DOHH2 (cell line): ENCODE results near the gene WARS2.
A peak's percentile ranks its signal among the peaks of the same experiment; 100 is the strongest.

Experiments
- H3F3A ChIP-seq: fragments of 200-600 bp; sonication (generic), shearing (Covaris generic); 2 replicates; pipeline ENCODE4 v1.6.0; 2016; ENCODE audit warnings: antibody characterized with exemption, mild to moderate bottlenecking; ENCODE audit not compliant: control insufficient read depth, insufficient read depth
- H3K27ac ChIP-seq: fragments of 200-600 bp; sonication (generic); 2 replicates; pipeline ENCODE4 v1.5.1; 2014; ENCODE audit warnings: low read depth, mild to moderate bottlenecking, low read length, moderate library complexity
- H3K27me3 ChIP-seq: fragments of 200-600 bp; sonication (generic); 2 replicates; pipeline ENCODE4 v1.6.1; 2014; ENCODE audit warnings: mild to moderate bottlenecking, low read length, mixed read lengths; ENCODE audit not compliant: control insufficient read depth
- H3K36me3 ChIP-seq: fragments of 200-600 bp; sonication (generic); 2 replicates; pipeline ENCODE4 v1.6.1; 2014; ENCODE audit warnings: mild to moderate bottlenecking, low read length, moderate library complexity, mixed read lengths; ENCODE audit not compliant: control insufficient read depth
- H3K4me1 ChIP-seq: fragments of 200-600 bp; sonication (generic); 2 replicates; pipeline ENCODE4 v1.6.1; 2014; ENCODE audit warnings: mild to moderate bottlenecking, low read length, mixed read lengths; ENCODE audit not compliant: control insufficient read depth
- H3K4me2 ChIP-seq: fragments of 200-600 bp; sonication (generic); 2 replicates; pipeline ENCODE4 v1.6.0; 2014; ENCODE audit warnings: mild to moderate bottlenecking, low read length, moderate library complexity
- H3K4me3 ChIP-seq: fragments of 200-600 bp; sonication (generic); 2 replicates; pipeline ENCODE4 v1.5.1; 2014; ENCODE audit warnings: mild to moderate bottlenecking, low read length, mixed read lengths
- H3K79me2 ChIP-seq: fragments of 200-600 bp; sonication (generic); 2 replicates; pipeline ENCODE4 v1.6.1; 2014; ENCODE audit warnings: mild to moderate bottlenecking, low read length, mixed read lengths; ENCODE audit not compliant: control insufficient read depth
- H3K9me2 ChIP-seq: fragments of 200-600 bp; sonication (generic); replicated peaks from 2 replicates; pipeline ENCODE4 v1.6.1; 2014; ENCODE audit warnings: mild to moderate bottlenecking, low read length, mixed read lengths; ENCODE audit not compliant: control insufficient read depth
- H3K9me3 ChIP-seq: fragments of 200-600 bp; sonication (generic); 2 replicates; pipeline ENCODE4 v1.6.1; 2014; ENCODE audit warnings: antibody characterized with exemption, low read length, mixed read lengths; ENCODE audit not compliant: control insufficient read depth, insufficient read depth
- H4K20me1 ChIP-seq: fragments of 200-600 bp; sonication (generic); 2 replicates; pipeline ENCODE4 v1.6.0; 2014; ENCODE audit warnings: low read depth, mild to moderate bottlenecking, antibody characterized with exemption, low read length, moderate library complexity; ENCODE audit not compliant: control insufficient read depth, insufficient read depth
- EZH2phosphoT487 ChIP-seq: fragments of 200-600 bp; sonication (generic); IDR thresholded peaks from 2 replicates; pipeline ENCODE4 v1.6.1; 2017; ENCODE audit warnings: borderline replicate concordance, mild to moderate bottlenecking, antibody characterized with exemption, low read length, moderate library complexity, mixed read lengths
- TF ChIP-seq, protein P1 (sequence below): fragments of 200-600 bp; sonication (generic); IDR thresholded peaks from one replicate; pipeline ENCODE4 v1.5.1; 2014; ENCODE audit warnings: antibody characterized with exemption, mild to moderate bottlenecking, low read depth, low read length; ENCODE audit not compliant: poor library complexity, severe bottlenecking

The WARS2 gene

DNA sequence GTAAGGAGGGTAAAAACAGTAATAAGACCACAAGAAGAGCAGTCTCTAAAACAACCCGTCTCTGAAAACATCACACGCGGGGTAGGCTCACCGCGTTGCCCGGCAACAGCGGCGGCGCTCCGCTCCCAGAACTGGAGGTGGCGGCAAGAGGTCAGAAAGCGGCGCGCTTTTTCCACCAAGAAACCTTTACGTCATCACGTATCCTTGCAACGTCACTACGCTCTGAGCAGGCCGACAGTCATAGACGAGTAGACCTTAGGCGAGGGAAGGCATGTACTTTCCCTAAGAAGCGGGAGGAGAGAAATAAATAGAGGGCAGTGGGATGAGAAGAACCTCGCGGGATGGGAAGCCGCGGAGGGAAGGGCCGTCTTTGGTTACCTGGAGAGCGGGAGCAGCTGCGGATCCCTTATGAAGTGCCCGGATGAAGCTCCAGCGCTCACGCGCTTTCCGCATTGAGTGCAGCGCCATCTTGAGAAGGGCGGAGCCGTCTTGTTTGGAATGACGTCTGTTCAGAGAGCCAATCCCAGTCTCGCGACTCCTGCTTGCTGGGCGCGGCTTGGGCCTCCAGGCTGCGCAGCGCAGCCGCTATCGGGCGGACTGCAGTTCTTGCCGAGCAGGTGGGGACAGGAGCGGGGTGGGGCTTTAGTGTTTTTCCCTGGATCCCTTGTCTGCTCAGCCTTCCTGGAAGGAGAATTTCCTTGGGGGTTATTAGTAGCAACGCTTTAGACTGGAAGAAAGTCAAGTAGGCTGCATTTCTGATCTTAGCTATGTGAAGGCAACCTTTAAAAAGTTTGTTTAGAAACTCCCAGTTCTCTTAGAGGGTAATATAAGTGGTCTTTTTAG, at the start of gene WARS2:
Gene WARS2 (minus strand): TSS at position 477 of the 843 bp plus-strand sequence. CDS start 9 bp downstream, at position 468.
- no peaks in the 10 kb centered on the region for H3K9me2 ChIP-seq
- H3K9me3 ChIP-seq, result no peaks in the 10 kb centered on the region
- H3K4me2 ChIP-seq, result peak within 1 kb of the TSS; percentile 94
- TF ChIP-seq EZH2phosphoT487, result no peak
- TF ChIP-seq, protein P1, sequence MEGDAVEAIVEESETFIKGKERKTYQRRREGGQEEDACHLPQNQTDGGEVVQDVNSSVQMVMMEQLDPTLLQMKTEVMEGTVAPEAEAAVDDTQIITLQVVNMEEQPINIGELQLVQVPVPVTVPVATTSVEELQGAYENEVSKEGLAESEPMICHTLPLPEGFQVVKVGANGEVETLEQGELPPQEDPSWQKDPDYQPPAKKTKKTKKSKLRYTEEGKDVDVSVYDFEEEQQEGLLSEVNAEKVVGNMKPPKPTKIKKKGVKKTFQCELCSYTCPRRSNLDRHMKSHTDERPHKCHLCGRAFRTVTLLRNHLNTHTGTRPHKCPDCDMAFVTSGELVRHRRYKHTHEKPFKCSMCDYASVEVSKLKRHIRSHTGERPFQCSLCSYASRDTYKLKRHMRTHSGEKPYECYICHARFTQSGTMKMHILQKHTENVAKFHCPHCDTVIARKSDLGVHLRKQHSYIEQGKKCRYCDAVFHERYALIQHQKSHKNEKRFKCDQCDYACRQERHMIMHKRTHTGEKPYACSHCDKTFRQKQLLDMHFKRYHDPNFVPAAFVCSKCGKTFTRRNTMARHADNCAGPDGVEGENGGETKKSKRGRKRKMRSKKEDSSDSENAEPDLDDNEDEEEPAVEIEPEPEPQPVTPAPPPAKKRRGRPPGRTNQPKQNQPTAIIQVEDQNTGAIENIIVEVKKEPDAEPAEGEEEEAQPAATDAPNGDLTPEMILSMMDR, result no peak
- peaks cover 8% of the 10 kb centered on the region; the same call in 1 of the 2 replicates for H3K36me3 ChIP-seq
- H3K4me1 ChIP-seq, result peaks cover 24% of the 10 kb centered on the region
- peak within 1 kb of the TSS; percentile 95 for H3K4me3 ChIP-seq
- peak within 1 kb of the TSS; percentile 80 for H3K27ac ChIP-seq
- H3F3A ChIP-seq, result no peaks in the 10 kb centered on the region
- H3K27me3 ChIP-seq, result no peaks in the 10 kb centered on the region
- peaks cover 36% of the 10 kb centered on the region for H3K79me2 ChIP-seq
- no peaks in the 10 kb centered on the region for H4K20me1 ChIP-seq

DNA sequence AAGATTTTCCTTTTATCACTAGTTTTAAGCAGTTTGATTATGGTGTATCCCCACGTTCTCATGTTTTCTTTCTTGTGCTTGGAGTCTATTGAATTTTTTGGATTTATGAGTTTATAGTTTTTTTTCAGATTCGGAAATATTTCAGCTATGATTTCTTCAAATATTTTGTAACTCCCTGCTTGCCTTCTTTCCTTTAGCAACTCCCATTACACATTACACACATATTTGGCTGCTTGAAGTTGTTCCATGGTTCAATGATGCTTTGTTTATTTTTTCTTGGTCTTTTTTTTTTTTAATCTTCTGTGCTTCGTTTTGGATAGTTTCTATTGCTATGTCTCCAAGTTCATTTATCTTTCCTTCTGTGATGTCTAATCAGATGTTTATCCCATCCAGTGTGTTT, 48.5 kb upstream of the WARS2 start:
- no peaks in the 10 kb centered on the region for H3K79me2 ChIP-seq
- H3F3A ChIP-seq, result no peaks in the 10 kb centered on the region
- H3K9me3 ChIP-seq, result no peaks in the 10 kb centered on the region
- no peak overlapping the region for H3K4me2 ChIP-seq
- H3K27ac ChIP-seq, result no peak overlapping the region
- no peaks in the 10 kb centered on the region for H3K9me2 ChIP-seq
- TF ChIP-seq EZH2phosphoT487, result no peak
- TF ChIP-seq, protein P1, result no peak
- H3K4me3 ChIP-seq, result no peak overlapping the region
- H3K27me3 ChIP-seq, result no peaks in the 10 kb centered on the region
- no peaks in the 10 kb centered on the region for H3K36me3 ChIP-seq
- no peaks in the 10 kb centered on the region for H4K20me1 ChIP-seq
- H3K4me1 ChIP-seq, result no peaks in the 10 kb centered on the region

DNA sequence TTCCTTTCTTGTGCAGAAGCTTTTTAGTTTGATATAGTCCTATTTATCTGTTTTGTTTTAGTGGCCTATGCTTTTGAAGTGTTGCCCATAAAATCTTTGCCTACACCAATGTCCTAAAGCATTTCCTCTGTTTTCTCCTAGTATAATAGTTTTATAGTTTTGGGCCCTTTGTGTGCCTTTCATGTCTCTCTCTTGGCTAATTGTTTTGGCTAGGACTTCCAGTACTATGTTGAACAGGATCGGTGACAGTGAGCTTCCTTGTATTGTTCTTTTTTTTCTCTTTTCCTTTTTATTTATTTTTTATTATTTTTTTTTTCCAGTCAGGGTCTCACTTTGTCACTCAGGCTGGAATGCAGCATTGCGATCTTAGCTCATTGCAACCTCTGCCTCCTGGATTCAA, 47.0 kb upstream of the WARS2 start:
- Histone ChIP-seq H4K20me1 (no peaks in the 10 kb centered on the region), H3K9me2 (no peaks in the 10 kb centered on the region), H3K4me1 (no peaks in the 10 kb centered on the region), H3F3A (no peaks in the 10 kb centered on the region), H3K27ac (no peak overlapping the region), H3K4me3 (no peak overlapping the region), H3K36me3 (no peaks in the 10 kb centered on the region), H3K79me2 (no peaks in the 10 kb centered on the region), H3K27me3 (no peaks in the 10 kb centered on the region), H3K4me2 (no peak overlapping the region), H3K9me3 (no peaks in the 10 kb centered on the region)
- TF ChIP-seq, protein P1, result no peak
- TF ChIP-seq EZH2phosphoT487, result no peak
